ENCODE results near the gene SERPINB6.
"Not testable (repeated sequence)": the region's sequence is repeated elsewhere in the genome, so short reads cannot be mapped to it uniquely, and the experiment has no call there.

SERPINB6 gene

GRCh38 chr6:2939315-2940009 is 31.9 kb downstream of the SERPINB6 start:
- no peak for DNase-seq

GRCh38 chr6:2938632-2939083 is 32.7 kb downstream of the SERPINB6 start:
- DNase-seq, result no peak

- DNase-seq, result no peak
Measured at GRCh38 chr6:2938004-2938631, 33.2 kb downstream of the SERPINB6 start.

- DNase-seq, result no peak
Measured at GRCh38 chr6:2937627-2938003, 33.8 kb downstream of the SERPINB6 start.

- no peak for DNase-seq
Measured at GRCh38 chr6:2935566-2936291, 35.6 kb downstream of the SERPINB6 start.

GRCh38 chr6:2934057-2934456 is 37.3 kb downstream of the SERPINB6 start:
- no peak for DNase-seq

GRCh38 chr6:2932911-2933310 is 38.5 kb downstream of the SERPINB6 start:
- not testable (repeated sequence) for DNase-seq

- peak in 55 of 58 donors; percentile 6 to 88 (median 60) for DNase-seq
Measured at GRCh38 chr6:2931970-2932748, 39.2 kb downstream of the SERPINB6 start.

- DNase-seq, result no peak
Measured at GRCh38 chr6:2931055-2931454, 40.3 kb downstream of the SERPINB6 start.

GRCh38 chr6:2927931-2928330 is 43.4 kb downstream of the SERPINB6 start:
- DNase-seq, result not testable (repeated sequence)

GRCh38 chr6:2925842-2926747 is 45.3 kb downstream of the SERPINB6 start:
- DNase-seq, result not testable (repeated sequence)

- DNase-seq, result peak in 24 of 58 donors; percentile 5 to 70 (median 28)
Measured at GRCh38 chr6:2921520-2922115, 49.7 kb downstream of the SERPINB6 start.

GRCh38 chr6:2920671-2921112 is 50.7 kb downstream of the SERPINB6 start:
- DNase-seq, result no peak

GRCh38 chr6:2919886-2920285 is 51.5 kb downstream of the SERPINB6 start:
- DNase-seq, result no peak

- no peak for DNase-seq
Measured at GRCh38 chr6:2919401-2919800, 52.0 kb downstream of the SERPINB6 start.

GRCh38 chr6:2918936-2919335 is 52.4 kb downstream of the SERPINB6 start:
- DNase-seq, result no peak

GRCh38 chr6:2917801-2918445 is 53.4 kb downstream of the SERPINB6 start:
- DNase-seq, result no peak

- no peak for DNase-seq
Measured at GRCh38 chr6:2917065-2917464, 54.3 kb downstream of the SERPINB6 start.

Measured in anterior cingulate cortex (tissue), 58 donors.